HFFc6 (cell line): ENCODE results near the gene TRNP1. TPM values are rescaled to one million over a fixed set of nuclear protein-coding genes. Genes with fewer than 3 reads are reported as not detected.
"Not testable (repeated sequence)": the region's sequence is repeated elsewhere in the genome, so short reads cannot be mapped to it uniquely, and the experiment has no call there.

Source experiments
- DNase-seq: peaks from one replicate; pipeline ENCODE4 v3.0.0-alpha.2; 2018
- H3K27ac Mint-ChIP-seq: 2 replicates; pipeline ENCODE4 v1.8.0; 2020; ENCODE audit warnings: mild to moderate bottlenecking, mixed read lengths
- H3K27me3 Mint-ChIP-seq: 2 replicates; pipeline ENCODE4 v1.8.0; 2021; ENCODE audit warnings: mild to moderate bottlenecking, moderate library complexity, mixed read lengths; ENCODE audit not compliant: insufficient read depth
- H3K36me3 Mint-ChIP-seq: 2 replicates; pipeline ENCODE4 v1.8.0; 2021; ENCODE audit warnings: low read depth, mixed read lengths
- H3K4me1 Mint-ChIP-seq: 2 replicates; pipeline ENCODE4 v1.8.0; 2020; ENCODE audit warnings: low read depth, mixed read lengths
- H3K4me3 Mint-ChIP-seq: 2 replicates; pipeline ENCODE4 v1.8.0; 2020; ENCODE audit warnings: mild to moderate bottlenecking, moderate library complexity, mixed read lengths
- H3K9me3 Mint-ChIP-seq: 2 replicates; pipeline ENCODE4 v1.8.0; 2020; ENCODE audit warnings: mild to moderate bottlenecking, mixed read lengths
- long read RNA-seq: library from polyadenylated mRNA; unstranded; transcript quantifications from one replicate; pipeline ENCODE4 v2.0.0, GENCODE V29; 2019
- total RNA-seq, 6 experiments: library from RNA; stranded (reverse); fragmentation: NEBNext Ultra II Directional; extraction: Animal tissue kit (Norgen Biotek cat#: 25700); gene quantifications; 2 replicates in 1 of 6; 3 replicates in 5 of 6; pipeline ENCODE4 v1.2.3, GENCODE V29; 2021
- TF ChIP-seq, protein P1 (sequence below): fragments of 200-600 bp; sonication (generic); IDR thresholded peaks from 2 replicates; pipeline ENCODE4 v1.5.0; 2021; ENCODE audit warnings: antibody characterized with exemption, mild to moderate bottlenecking

Gene TRNP1, protein sequence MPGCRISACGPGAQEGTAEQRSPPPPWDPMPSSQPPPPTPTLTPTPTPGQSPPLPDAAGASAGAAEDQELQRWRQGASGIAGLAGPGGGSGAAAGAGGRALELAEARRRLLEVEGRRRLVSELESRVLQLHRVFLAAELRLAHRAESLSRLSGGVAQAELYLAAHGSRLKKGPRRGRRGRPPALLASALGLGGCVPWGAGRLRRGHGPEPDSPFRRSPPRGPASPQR
- total RNA-seq: 100 to 1,000 TPM; 203 to 241 (median 217) TPM
- long read RNA-seq, transcript TRNP1-201 (2 exons, 1,958 nt): major isoform, 5 of 17 reads
- long read RNA-seq, partial matches to known transcripts: 0 of 17 reads
- long read RNA-seq, other reads (novel, unspliced or antisense): 12 of 17 reads

DNA sequence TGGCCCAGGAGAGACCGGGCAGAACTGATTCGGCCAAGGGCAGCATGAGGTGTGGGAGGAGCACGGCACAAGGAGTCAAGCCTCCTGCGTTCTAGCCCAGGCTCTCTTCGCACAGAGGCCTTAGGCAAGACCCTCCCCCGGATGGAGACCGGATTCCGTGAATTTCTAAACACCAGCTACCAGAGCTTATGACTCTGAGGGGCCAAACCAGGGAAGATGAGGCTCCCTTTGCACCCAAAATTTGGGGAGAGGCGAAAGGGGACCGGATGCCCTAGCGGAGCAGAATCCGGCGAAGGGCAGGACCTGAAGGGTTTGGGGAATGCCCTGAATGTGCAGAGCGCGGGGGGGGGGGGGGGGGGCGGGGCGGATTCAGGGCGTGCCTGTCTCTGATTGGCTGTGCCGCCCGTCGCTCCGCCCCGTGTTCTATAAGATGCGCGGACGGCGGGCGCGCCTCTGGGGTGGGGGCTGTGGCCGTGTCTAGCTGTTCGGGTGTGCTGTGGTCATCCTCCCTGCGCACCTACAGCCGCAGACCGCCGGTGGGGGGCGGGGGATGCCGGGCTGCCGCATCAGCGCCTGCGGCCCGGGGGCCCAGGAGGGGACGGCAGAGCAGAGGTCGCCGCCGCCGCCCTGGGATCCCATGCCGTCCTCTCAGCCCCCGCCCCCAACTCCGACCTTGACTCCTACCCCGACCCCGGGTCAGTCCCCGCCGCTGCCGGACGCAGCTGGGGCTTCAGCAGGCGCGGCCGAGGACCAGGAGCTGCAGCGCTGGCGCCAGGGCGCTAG is at the start of gene TRNP1:
Gene TRNP1, plus strand, starts transcription at position 456 of the 783 bp plus-strand sequence. Its CDS starts 95 bp downstream, at position 551.
- H3K27me3 Mint-ChIP-seq: peaks cover 3% of the 10 kb centered on the region
- peaks cover 35% of the 10 kb centered on the region for H3K36me3 Mint-ChIP-seq
- H3K27ac Mint-ChIP-seq: peak within 1 kb of the TSS; percentile 97
- H3K4me3 Mint-ChIP-seq: peak within 1 kb of the TSS; percentile 94
- TF ChIP-seq, protein P1, sequence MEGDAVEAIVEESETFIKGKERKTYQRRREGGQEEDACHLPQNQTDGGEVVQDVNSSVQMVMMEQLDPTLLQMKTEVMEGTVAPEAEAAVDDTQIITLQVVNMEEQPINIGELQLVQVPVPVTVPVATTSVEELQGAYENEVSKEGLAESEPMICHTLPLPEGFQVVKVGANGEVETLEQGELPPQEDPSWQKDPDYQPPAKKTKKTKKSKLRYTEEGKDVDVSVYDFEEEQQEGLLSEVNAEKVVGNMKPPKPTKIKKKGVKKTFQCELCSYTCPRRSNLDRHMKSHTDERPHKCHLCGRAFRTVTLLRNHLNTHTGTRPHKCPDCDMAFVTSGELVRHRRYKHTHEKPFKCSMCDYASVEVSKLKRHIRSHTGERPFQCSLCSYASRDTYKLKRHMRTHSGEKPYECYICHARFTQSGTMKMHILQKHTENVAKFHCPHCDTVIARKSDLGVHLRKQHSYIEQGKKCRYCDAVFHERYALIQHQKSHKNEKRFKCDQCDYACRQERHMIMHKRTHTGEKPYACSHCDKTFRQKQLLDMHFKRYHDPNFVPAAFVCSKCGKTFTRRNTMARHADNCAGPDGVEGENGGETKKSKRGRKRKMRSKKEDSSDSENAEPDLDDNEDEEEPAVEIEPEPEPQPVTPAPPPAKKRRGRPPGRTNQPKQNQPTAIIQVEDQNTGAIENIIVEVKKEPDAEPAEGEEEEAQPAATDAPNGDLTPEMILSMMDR: peak; percentile 26; the same call in 1 of the 2 replicates
- H3K4me1 Mint-ChIP-seq: peaks cover 60% of the 10 kb centered on the region
- H3K9me3 Mint-ChIP-seq: no peaks in the 10 kb centered on the region
- peak; percentile 87 for DNase-seq

DNA sequence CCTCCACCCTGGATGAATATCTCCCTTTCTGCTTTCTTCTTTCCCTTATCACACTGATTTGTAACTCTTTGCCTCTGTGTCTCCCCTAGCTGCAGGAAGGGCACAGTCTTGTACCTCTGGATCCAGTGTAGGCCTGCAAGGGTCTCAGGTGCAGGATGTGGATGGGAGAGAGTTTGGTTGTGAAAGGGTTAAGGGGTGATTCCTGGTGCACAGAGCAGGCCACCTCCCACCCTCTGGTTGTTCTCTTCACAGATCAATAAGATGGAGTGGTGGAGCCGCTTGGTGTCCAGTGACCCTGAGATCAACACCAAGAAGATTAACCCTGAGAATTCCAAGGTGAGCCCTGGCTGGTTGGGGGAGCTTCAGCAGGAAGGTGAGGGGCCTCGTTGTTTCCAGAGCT is 48.4 kb upstream of the TRNP1 start:
- Mint-ChIP-seq H3K27me3 (no peaks in the 10 kb centered on the region; the same call in 1 of the 2 replicates), H3K27ac (no peak overlapping the region), H3K4me3 (no peak overlapping the region), H3K36me3 (peaks cover 33% of the 10 kb centered on the region), H3K9me3 (no peaks in the 10 kb centered on the region), H3K4me1 (peaks cover 5% of the 10 kb centered on the region)
- TF ChIP-seq, protein P1: no peak
- no peak for DNase-seq

DNA sequence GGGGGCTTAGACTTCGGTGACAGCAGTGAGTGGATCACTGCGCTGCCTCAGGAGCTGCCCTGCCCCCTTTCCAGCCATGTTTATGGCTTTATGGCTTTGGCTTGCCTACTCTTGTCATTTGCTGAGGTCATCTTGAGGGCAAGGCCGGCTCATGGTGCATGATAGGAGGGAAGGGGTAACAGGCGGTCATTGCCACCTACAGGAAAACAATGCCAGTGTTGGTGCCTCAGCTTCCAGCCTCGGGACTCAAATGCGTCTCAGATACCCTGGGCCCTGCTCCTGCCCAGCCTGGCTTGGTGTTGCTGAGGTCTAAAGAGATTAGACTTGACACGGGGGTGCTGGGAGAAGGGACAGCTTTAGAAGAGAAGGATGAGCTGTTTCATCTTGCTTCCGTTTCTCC is 47.8 kb upstream of the TRNP1 start:
- TF ChIP-seq, protein P1: no peak
- Mint-ChIP-seq H3K27me3 (no peaks in the 10 kb centered on the region; the same call in 1 of the 2 replicates), H3K36me3 (peaks cover 33% of the 10 kb centered on the region), H3K4me3 (no peak overlapping the region), H3K27ac (no peak overlapping the region), H3K9me3 (no peaks in the 10 kb centered on the region), H3K4me1 (no peaks in the 10 kb centered on the region; the same call in 1 of the 2 replicates)
- no peak for DNase-seq

DNA sequence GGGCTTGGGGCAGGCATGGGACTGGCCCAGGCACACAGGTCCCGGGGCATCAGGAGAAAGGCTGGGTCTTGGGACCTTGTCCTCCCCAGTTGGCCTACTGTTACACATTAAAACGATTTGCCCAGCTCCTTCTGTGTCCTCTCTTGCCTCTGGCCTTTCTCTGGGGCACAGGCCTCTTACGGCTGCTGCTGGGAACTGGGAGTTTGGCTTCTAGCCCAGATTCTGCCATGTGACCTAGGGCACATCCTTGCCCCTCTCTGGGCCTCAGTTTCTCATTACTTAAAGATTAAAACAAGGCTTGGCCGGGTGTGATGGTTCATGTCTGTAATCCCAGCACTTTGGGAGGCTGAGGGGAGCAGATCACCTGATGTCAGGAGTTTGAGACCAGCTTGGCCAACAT is 47.2 kb upstream of the TRNP1 start:
- Mint-ChIP-seq H3K36me3 (peaks cover 33% of the 10 kb centered on the region), H3K27ac (no peak overlapping the region), H3K4me3 (no peak overlapping the region), H3K9me3 (no peaks in the 10 kb centered on the region), H3K4me1 (no peaks in the 10 kb centered on the region; the same call in 1 of the 2 replicates), H3K27me3 (no peaks in the 10 kb centered on the region; the same call in 1 of the 2 replicates)
- TF ChIP-seq, protein P1: no peak
- DNase-seq: no peak

DNA sequence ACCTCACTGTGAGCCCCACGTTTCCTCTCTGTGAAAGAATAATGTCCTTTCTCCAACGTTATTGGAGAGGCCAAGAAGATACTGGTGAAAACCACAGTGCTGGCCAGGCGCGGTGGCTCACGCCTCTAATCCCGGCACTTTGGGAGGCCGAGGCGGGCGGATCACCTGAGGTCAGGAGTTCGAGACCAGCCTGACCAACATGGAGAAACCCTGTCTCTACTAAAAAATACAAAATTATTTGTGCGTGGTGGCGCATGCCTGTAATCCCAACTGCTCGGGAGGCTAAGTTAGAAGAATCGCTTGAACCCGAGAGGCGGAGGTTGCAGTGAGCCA is 44.8 kb upstream of the TRNP1 start:
- H3K27ac Mint-ChIP-seq, H3K4me3 Mint-ChIP-seq, H3K9me3 Mint-ChIP-seq, H3K4me1 Mint-ChIP-seq, DNase-seq, H3K27me3 Mint-ChIP-seq: not testable (repeated sequence)
- peaks cover 18% of the 10 kb centered on the region for H3K36me3 Mint-ChIP-seq
